GM21529 (cell line): ENCODE data around the gene ARHGAP6.
A peak's percentile ranks its signal among the peaks of the same experiment; 100 is the strongest.
"Not testable (repeated sequence)": the region's sequence is repeated elsewhere in the genome, so short reads cannot be mapped to it uniquely, and the experiment has no call there.

Experiments
- ATAC-seq: cut with Tn5 transposase; IDR thresholded peaks from one replicate; pipeline ENCODE4 v1.9.1; 2021; ENCODE audit not compliant: unreplicated experiment

The ARHGAP6 gene

DNA sequence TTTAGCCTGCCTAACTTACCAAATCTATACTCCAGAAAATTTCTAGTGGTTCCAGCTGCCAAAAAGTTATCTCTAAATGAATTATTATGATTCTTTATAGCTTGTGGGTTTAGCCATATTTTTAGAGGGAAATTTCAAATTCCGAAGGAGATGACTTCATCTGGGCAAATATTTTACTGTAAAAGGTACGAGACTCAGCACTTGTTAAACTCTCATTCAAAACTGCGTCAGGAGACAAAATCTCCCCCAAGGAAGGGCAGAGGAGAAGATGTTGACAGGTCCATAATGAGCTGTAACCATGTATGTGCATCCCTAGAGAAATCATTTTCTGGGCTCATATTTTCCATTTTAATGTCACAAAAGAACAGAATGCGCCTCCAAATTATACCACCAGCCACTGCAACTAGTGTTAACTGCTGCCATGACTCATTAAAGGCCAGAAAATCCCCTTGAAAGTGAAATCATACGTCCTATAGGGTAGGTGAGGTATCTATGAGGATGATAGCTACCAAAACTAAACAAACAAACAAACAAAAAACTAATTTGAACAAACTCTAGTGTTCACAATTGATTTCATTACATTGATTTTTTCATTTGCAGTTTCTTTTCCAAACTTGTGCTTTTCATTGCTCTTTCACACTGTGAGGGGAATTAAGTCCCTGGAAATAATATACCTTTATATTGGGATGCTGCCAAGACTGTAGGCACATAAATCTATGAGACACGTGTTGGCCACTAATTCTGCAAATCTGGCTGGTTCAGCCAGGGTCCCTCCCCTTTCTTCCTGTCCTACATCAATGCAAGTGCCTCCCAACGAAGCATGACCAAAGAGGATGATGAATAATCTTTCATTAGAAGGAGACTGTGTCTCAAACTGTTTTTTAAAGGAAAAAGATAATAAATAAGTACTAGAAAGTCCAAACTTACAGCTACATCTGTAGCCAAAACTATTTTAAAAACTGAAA, 85.8 kb downstream of the ARHGAP6 start:
- ATAC-seq = no peak

DNA sequence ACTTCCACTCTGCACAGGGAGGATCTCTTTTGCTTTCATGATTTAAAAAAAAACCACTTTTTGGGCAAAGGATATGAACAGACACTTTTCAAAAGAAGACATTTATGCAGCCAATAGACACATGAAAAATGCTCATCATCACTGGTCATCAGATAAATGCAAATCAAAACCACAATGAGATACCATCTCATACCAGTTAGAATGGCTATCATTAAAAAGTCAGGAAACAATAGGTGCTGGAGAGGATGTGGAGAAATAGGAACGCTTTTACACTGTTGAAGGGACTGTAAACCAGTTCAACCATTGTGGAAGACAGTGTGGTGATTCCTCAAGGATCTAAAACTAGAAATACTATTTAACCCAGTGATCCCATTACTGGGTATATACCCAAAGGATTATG, 87.4 kb downstream of the ARHGAP6 start:
- ATAC-seq = not testable (repeated sequence)

DNA sequence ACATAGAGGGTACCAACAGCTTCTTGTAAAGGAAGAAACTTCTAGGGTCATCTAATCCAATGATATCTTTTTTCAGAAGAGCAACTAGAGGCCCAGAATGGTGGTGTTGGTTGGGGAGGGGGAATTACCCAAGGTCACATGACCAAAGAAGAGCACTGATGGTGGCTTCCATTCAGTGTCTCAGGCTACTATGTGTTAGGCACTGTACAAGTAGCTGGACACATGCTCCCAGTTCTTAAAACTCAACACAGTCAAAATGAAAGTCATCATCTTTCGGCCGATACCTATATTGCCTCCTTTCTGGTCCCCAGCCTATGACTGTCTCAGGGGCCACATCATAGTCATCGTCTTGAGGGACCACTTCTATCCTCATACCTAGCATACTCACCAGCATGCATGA, 88.1 kb downstream of the ARHGAP6 start:
- no peak for ATAC-seq

DNA sequence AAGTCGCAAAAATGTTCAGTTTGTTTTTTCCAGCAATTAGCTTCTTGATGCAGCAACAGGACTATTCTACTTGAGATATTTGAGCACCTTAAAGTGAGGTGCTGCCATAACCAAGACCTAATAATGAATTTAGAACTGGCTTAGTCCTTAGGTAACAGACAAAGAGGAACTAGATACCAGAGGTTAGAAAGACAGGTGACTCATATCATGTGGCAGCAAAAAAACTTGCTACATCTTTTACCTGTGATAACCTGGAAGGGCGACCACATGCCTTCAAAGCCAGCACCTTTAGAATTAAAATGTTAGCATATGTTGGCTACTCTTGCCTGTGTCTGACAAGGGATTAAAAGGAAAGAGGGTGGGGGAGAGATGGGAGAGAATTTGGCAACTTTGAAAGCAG, 90.4 kb downstream of the ARHGAP6 start:
- no peak for ATAC-seq

DNA sequence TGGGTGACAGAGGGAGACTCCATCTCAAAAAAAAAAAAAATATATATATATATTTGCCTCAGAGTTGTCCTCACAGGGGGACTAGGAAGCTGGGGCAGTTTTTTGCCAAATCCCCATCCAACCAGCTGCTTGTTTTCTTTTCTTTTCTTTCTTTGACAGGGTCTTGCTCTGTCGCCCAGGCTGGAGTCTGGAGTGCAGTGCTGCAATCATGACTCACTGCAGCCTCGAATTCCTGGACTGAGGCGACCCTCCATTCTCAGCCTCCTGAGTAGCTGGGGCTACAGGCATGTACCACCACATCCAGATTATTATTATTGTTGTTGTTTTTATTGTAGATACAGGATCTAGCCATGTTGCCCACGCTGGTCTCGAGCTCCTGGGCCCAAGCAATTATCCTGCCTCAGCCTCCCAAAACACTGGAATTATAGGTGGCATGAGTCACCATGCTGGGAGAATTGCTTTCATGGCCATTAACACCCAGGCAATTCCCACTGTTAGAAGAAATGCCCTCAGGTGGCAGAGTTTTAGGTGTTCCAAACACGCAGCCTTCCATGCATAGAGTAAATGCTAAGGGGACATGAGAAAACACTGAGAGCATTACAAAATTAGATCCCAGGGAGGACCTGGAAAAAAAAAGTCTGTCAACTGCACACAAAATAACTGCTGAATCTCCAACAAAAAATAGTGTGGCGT, 98.0 kb downstream of the ARHGAP6 start:
- no peak for ATAC-seq

DNA sequence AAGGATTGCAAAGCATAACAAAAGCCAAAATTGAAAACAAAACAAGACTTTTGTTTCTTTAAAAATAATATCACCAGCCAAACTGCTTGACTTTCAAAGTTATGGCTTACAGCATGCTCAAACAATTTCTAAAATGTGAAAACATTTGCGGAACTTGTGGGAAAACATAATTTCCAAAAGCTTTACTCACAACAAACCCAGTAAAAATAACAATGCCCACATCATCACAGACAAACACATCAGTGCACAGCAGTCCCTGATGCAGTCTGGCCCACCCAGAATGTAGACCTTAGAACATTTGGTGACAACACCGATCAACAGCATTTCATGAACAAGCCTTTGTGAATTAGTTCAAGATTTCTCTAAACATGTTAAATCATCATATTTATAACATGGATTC, 98.9 kb downstream of the ARHGAP6 start:
- no peak for ATAC-seq

DNA sequence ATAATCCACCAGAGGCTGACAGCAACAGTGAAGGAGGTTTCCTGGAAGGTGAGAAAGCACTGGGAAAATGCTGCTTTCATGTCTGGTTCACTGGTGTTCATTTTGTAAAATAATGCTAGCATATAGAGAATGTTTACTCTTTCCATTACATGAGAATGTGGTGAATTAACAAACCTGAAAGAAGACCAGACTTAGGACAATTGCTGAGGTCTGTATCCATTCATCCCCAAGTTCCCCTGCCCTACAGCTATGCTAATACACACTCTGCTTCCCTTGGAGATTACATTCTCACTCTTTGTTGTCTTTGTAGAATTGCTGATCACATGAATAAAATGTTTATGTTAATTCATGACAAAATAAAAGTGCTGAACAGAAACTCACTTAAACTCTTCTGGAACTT, 99.5 kb downstream of the ARHGAP6 start:
- ATAC-seq = no peak

DNA sequence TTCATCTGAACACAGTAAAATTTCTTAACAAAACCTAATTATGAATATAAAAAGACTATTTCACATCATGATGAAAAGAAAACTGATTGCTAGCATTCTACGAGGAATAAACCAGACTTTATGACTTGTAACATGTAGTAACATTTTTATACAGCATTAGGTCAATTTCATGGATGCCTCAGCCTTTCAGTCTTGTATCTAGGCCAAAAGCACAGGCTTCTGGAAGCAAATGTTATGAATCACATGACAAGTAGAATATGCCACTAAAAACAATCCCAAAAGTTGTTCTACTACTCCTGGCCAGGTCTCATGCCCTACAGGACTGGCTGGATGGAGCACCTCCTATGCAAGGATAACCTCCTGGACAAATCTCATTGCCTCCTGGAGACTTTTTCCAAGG, 101.2 kb downstream of the ARHGAP6 start:
- no peak for ATAC-seq

DNA sequence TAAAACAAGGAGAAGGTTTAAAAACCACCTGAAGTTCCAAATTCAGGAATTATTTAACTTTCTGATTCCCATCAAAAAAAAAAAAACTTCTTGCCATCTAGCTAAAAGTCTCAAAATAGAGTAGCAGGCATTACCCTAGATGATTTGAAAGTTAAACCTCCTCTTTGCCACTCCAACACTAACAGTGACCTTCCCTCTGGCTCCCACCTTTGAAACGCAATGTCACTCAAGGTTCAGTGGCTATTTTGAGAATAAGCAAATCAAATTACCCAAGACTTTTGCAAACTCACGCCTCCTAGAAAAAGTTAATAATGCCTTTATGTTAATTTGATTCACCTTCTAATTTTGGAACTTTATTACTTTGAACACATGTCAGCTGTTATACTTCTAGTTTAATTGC, 103.2 kb downstream of the ARHGAP6 start:
- no peak for ATAC-seq

DNA sequence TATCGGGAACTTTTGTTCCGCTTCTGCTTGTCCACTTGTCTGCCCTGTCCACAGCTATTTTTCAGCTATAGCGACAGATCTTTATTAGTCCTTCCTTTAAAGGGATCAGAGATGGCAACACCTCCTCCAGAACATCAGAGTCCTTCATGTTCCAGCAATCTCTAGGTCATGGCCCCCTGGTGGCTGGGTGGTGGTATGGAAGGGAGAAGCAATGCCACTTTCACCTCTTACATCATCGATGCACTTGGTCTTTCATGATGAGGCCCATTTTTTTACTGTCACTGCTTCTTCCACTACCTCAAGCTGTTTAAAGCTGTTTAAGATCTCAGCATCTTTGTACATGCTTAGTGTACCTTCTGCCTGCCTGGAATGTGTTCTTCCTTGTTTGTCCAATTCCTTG, 106.7 kb downstream of the ARHGAP6 start:
- no peak for ATAC-seq

DNA sequence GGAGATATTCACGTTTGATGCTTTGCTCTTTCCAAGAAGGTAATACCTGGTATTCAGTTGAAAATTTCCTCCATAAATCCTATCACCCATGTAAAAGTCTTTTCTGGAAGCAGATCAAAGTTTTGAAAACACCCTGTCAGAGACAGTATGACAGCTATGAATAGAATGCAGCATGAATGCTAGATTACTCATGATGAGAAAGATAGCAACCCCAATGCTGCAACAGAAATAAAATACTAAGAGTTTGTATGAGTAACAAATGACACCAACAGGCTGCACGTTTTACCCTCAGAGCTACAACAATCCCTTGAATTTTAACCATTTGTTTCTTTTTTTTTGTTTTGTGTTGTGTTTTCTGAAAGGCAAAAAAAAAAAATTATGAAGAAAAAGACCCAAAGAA, 108.6 kb downstream of the ARHGAP6 start:
- ATAC-seq = no peak

DNA sequence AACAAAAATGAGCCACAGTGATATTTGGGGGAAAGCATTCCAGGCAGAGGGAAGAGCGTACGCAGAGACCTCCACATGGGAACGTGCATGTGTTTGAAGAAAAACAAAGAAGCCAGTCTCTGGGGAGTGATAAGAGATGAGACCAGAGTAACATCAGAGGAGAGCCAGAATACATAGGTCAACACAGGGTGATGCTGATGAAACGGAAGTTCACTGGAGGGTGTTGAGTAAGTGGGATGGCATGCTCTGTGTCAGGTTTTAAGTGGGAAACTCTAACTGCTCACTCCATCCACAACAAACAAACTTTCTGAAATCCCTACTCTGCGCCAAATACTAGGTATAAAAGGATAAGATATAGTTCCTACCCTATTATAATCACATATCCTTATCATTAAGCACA, 110.0 kb downstream of the ARHGAP6 start:
- ATAC-seq = no peak

DNA sequence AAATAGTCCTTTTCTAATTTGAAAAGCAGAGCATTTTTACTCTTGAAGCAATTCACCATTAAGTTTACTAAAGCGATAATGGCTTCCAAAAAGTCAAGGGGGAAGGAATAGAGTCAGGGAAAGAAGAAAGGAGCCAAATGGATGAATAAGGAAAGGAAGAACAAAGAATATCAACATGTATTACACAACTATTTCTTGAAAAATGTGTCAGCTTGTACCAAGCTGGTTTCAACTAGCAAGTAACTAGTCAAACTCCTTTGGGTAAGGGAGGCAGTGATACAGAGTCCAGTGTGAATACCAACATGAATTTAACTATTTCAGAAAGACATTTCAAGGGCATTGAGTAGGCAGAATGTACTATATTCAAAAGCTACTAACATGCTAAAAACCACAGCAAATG, 112.1 kb downstream of the ARHGAP6 start:
- no peak for ATAC-seq

DNA sequence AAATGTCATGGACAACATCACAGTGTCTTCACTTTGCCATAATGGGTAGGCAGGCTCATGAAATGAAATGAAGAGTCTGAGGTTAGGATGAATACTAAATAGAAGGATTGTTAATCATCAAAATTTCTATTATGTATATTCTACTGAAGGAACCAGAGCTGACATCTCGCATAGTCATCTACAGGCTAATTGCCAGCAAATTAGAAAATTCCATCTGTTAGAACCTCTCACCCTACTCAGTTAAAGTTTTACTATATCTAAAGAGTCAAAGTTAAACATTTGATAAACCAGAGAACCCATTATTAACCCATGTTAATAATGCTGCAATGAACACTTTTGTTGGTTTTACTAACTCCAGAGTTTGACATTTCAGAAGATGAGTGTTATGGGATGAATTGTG, 114.6 kb downstream of the ARHGAP6 start:
- ATAC-seq = no peak

DNA sequence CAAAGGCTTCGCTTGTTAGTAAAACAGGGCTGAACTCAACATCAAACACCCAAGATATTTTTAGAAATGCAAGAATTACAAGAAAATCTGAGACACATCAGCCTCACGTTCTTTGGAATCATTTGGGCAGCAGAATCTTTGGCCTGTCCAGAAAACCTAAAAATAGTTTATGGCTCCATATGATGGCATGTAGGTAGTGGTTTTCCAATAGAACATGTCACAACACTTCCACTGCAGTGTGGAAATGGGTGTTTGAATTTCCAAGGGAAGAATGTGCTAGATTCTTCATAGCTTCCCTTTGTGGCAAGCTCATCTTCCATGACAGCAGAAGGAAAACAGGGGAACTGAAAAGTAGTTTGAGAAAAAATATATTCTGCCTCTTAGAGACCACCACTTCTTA, 118.8 kb downstream of the ARHGAP6 start:
- no peak for ATAC-seq

DNA sequence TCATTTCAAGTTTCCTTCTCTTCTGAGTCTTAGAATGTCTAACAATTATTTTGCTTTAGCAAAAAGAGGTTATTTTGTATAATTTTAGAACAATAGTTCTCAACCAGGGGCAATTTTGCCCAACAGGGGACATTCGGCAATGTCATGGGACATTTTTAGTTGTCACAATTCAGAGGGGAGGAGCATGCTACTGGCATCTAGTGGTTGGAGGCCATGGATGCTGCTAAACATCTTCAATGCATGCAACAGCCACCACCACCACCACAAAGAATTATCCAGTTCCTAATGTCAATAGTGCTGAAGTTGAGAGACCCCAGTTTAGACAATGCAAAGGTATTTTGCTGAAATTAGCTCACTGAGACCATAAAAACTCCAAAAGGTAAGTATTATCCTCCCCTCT, 122.5 kb downstream of the ARHGAP6 start:
- no peak for ATAC-seq

DNA sequence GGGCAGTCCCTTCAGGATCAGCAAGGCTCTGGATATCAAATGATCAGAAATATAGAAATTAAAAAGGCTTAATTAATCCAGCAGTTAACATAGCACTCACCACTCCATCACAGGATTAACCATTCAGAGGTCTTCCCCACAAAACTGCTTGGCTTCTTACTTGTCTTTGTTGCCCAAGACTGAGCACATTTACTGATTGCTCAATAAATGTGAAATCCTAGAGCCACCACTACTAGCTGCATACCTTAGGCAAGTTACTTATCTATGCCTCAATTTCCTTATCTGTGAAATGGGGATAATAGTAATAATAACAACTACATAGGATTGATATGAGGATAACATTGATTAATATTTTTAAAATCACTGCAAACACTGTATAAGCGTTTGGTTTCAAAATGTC, 124.2 kb downstream of the ARHGAP6 start:
- ATAC-seq = no peak

DNA sequence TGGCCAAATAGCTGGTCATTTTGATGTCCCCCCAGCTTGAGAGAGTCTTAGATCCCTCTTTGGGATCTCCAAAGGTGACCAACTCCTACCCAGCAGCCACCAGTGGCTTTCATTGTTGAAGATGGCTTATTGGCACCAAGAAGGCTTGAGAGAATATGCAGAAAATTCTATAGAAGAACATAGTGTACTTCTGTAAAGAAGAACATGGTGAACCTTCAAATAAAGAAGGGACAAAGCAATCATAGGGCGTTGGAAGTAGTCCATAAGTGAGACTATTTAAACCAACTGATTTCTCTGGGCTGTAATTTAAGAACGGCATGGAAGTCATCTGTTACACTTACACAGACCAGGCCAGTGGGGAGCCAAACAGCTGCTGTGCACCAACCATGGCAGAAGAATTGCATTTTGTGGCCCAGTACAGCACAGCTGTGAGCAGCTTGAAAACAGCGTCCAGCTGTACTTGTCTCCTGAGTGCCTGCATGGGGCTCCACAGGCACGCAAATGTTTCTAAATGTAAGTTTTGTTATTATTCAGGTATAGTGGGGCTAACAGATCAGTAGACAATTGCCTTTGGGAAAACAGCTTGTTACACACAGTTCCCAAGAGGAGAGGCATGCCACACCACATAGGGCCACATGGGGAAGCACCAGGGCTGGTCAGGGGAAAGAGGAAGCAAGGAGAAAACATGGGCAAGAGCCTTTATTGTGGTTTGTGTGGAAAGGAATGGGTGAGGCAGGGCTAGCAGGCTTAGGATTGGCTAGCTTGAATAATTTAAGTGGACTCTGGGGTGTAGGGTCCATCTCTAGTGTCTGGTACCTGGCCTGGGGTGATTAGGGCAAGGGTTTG, 125.0 kb downstream of the ARHGAP6 start:
- ATAC-seq = peak; percentile 81

DNA sequence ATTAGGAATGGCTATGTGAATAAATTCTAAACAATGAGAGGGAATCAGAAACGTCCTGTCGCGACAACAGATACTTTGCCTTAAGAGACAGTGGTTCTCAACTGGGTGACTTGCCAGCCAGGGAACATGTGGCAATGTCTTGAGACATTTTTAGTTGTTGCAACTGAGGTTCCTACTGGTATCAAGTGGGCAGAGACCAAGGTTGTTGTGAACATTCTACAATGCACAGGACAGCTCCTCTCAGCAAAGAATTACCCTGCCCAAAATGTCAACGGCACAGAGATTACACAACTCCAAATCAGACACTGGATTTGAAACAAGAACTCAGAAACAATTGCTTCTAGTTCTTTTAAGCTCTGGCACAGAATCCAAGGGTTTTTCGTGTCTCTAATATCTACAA, 128.6 kb downstream of the ARHGAP6 start:
- ATAC-seq = no peak

DNA sequence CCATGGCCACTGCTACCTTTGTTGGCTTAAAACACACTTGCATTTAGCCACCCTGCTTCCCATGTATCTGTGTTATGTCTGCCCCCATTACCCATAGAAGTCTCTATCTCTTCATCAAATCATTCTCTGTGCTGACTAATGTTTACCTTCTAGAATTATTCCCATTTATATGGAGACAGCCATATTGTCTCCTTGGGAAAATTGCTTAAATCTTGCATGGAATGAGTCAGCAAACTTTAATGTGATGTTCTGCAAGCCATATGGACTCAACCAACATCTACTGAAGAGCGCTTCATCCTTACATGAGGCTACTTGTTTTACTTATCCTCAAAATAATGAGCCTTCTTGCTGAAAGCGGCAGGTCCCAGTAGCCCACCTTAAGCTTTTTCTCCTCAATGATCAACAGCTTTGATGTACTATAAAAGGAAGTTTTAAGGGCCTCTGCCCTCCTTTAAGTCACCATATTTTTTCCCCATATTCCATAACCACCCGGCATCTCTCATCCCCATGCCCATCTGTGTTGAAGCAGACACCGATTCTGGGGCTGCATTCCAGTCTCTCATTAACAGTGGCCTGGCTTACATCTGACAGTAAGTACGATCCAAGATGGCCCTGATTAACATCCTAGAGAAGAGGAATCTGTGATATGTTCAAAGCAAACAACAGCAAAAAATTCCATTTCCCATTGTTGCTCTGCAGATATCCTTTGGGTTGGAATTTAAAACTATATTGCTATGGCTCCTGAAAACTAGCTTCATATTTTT, 130.4 kb downstream of the ARHGAP6 start:
- no peak for ATAC-seq

DNA sequence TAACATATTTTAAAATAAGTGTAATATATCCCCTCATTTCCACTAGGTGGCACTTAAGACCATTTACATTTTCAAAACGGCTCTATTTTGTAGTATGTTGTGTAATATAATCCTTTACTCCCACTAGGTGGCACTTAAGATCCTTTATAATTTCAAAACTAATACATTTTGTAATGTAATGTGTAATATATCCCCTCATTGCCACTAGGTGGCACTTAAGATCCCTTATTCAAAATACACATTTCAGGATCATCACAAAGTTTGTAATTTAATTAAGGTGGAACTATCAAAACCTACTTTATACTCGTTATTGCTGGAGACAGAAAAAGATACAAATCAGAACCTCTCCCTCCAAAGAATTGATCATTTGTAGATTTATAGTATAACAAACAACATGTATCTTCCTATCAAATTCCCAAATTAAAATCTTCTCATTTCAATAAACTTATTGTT, 132.5 kb downstream of the ARHGAP6 start:
- peak; percentile 87 for ATAC-seq
